NCI-H128 (cell line): ENCODE measurements around the gene PDE1C.

Experiments used
- DNase-seq: peaks from one replicate; lab custom pipeline; 2025; ENCODE audit not compliant: unreplicated experiment; lab: John Stamatoyannopoulos, UW

PDE1C gene

DNA sequence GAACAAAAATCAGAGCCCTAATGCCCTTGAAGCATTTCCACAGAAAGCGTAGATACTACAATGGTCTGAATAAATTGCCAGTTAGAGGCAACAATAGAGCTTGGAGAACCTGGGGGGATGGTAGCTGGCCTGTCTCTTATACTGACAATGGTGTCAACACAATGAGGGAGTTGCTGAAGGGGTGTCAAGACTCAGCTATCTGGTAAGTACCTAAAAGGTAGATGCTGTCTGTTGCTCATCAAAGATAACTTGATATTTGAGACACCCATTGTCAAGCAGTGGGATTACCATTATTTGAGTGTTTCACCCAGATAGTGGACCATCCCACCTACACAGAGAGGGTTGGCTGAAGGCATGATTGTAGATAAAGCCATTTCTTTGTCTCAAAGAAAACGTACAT is 72.8 kb downstream of the PDE1C start:
- DNase-seq = no peak

DNA sequence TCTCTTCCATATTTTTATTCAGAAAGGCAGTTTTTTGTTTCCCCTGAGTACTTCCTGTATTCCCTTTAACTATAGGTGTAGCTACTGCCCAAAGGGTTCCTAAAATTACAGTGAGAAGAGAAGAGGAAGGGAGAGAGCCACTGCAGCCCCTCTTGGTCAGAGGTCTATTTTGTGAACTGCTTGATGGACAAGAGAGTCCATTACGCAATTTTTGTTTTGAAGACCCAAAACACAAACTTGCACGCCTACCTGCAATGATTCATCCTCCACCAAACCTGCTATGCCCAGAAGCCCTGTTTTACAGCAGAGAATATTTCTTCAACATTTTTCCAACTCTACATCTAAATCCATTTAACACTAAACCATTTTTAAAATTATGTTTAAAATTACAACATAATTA is 75.1 kb downstream of the PDE1C start:
- no peak for DNase-seq

DNA sequence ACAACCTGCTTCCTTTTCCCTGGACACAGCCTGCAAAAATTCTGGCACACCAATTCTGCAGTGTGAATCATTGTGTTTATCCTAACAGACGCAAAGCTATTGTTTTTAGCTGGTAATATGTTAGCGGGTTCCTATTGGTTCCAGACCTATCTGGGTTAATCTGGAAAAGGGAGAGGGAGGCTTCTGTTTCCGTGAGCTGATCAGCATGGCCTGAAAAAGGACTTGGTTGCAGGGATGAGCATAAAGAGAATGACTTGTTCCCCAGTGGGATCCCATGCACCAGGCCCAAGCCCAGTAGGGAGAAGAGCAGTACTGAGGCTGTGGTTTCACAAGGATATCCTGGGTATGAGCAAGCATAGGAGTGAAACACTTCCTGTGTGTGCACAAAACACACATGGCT is 78.4 kb downstream of the PDE1C start:
- DNase-seq = no peak

DNA sequence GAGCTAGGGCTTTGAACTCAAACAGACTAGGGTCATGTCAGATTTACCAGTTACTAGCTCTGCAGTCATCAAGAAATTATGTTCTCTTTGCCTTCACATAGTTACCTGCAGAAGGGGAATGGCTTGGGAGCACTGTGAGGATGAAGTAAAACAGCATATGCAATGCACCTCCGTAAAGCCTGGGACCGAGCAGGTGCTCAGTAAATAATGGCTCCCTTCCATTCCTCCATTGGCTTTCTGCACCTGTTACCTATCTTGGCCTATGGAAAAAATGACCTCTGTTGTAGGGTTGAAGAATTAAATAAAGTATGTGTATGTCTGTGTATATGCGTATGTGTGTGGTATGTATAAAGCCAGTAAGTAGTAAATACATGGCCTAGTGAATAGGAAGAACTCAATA is 78.8 kb downstream of the PDE1C start:
- no peak for DNase-seq

DNA sequence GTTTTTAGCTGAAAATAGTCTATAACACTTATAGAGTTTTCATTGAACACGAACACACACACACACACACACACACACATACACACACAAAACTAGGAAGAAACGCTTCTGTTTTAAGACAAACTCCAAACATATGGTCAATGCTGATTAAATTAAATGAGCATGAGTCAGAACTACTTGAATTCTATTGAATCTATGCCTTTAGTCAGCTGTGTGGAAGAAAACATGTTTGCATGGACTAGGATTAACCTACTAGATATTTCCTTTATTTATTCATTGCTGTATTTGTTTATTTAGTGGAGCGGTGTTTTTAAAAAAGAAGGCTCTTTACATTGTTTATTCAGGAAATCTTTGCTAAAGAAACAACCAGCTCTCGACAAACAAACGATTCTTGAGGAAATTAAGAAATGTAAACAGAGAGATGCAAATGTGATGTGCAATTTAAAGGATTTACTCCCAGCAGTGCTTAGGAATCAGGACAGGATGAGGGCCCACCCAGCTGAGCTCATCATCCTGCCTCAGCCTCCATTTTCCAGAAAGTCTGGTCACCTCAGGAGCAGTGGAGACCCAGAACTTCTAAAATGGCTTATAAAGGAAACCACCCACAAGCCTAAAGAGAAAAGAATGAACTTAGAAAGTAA is 83.2 kb downstream of the PDE1C start:
- DNase-seq = no peak

DNA sequence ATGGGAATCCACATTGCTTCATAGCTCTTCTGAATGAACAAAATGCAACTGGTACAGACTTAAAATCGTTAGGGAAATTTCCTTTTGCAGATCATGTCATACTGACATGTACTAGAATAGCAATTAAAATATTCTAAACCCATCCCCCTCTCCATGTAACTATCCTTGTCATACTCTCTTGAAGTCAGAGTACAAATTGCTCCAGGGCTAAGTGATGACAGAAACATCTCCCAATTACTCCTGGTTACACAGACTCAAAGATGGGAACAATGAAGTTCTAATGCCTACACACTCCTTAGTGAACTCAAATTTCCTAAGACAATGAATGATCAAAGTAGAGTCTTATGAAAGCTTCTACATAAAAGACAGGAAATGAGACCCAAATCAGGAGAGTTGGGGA is 87.2 kb downstream of the PDE1C start:
- DNase-seq = no peak

DNA sequence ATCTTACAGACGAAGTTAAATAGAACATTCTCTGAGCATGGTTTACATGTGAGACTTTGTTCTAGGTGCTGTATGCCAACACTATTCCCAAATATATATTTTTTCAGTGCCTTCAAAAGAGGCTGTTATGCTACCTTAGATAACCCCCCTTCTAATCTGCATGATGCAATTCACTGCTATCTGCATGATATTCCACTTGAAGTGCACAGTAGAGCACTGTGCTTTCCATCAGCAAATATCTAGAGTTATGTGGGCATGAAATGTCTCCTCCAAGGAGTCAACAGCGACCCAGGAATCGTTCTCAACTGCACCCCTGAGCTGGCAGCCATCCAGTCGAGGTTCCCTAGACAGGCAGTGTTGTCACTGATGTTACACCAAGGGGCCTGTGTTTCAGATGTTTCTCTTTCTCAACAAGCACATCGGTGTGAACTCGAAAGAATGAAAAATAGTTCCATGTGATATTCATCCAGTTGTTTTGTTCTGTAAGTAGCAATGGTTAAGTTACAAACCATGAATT is 88.3 kb downstream of the PDE1C start:
- no peak for DNase-seq

DNA sequence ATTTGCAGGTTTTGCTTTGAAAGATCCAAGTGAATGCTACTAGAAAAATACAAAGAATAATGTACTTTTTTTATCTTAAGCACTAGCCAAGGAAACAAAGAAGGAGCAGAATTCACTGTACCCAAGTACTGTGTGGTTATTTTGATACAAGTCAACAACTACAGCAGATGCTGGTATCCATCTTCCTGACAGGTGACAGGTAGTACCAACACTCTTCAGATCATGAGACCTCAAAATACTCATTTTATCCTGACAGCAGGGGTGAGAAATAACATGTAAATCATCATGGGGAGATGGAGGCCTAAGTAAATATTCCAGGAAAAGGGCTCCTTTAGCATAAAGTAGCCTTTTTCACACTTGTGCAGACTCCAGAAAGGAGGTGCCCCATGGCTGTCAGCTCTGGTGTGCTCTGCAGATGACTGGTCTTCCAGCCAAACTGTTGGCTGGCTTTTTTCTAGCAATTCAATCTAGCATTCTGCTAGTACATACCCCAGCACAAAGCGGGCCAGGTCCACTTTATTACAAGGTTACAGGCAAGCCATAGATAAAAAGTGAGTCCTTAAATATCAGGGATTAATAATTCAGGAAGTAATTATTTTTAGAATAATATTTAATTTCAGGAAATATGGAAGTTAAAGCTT is 90.4 kb downstream of the PDE1C start:
- no peak for DNase-seq

DNA sequence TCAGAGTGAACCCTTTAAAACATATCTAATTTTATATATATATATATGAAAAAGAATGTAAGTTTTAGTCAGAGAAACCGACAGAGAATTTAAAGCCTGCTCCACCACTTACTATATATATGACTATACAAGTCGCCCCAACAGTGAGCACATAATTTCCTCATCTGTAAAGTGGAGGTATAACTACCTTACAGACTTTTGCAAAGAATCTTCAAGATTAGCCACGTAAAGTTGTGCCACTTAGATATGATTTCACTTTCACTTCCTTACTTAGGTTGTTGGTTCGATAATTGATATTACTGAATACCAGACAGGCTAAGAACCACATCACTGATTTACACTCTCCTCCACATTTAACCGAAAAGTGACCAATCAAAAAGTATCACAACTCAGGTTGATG is 94.7 kb downstream of the PDE1C start:
- DNase-seq = no peak

DNA sequence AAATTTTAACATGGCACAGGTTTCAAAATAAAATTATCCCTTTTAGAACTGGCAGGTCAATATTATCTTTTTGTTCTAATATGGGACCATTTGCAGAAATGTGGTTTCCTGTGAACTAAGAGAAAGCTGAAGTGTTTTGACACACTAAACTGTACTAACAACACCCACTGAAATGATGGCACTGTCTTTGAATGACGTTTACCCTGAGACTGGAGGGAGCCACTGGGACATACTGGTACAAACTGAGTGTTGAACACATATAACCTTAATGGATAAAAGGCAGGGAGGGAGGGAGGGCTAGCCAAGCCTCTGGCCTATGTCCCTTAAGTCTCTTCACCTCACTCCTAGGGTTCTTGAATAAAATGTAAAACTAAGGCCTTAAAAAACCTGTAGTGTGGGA is 95.9 kb downstream of the PDE1C start:
- DNase-seq = no peak

DNA sequence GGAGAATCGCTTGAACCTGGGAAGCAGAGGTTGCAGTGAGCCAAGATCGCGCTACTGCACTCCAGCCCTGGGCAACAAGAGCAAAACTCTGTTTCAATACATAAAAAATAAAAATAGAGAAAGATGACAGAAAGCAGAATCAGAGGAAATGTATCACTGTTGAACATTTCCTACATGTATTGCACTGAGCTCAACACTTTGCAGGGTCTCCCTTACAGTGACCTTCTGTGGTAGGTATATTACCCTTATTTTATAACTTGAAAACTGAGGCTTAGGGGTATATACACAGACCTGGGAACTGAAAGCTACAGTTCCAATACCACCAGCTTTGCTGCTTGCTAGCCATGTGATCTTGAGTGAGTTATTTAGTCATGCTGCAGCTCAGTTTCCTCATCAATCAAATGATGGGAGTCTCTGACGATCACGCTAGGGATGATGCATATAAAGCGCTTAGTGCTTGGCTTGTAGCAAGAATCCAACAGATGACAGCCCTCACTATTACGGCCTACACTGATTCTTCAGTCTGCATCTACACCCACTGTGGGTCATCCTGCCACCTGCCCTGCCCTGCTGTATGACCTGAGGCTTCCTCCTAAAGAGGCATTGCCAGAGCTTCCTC is 99.0 kb downstream of the PDE1C start:
- DNase-seq = no peak

DNA sequence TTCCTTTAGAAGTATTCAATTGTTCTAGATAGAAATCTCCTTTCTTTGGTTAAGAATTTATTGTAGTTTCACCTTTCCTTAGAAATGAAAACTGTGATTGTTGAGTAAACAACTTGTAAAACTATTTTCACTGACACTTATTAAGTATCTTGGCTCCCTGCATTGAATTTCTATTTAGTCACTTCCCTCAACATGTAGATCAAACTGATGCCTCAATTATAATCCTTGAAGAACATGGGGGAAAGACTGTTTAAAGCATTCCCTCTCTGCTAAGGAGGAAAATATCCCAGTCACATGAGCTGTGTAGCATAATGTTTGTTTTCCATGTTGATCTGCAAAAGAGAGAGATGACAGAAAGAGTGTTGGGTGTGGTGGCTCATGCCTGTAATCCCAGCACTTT is 99.7 kb downstream of the PDE1C start:
- DNase-seq = no peak

DNA sequence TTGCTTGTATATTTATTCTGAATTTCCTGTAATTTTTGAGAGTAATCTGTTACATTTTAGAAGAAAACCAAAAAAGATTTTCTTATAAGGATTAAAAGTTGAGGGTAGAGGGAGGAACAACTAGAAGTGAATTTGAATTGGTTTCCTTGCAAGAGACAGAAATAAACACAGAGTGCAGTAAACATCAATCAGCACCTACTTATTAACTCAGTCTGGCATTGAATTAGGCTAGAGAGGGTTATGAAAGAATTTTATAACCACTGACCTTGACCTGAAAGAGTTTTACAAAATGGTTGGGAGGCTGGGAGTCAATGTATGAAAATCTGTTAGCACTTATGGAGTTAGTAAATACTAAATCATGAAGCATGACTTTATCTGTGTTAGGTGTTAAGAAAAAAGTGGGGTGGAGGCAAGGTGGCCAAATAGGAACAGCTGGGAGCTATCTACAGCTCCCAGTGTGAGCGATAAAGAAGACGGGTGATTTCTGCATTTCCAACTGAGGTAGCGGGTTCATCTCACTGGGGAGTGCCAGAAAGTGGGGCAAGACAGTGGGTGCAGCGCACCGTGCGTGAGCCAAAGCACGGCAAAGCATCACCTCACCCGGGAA is 106.5 kb downstream of the PDE1C start:
- no peak for DNase-seq

DNA sequence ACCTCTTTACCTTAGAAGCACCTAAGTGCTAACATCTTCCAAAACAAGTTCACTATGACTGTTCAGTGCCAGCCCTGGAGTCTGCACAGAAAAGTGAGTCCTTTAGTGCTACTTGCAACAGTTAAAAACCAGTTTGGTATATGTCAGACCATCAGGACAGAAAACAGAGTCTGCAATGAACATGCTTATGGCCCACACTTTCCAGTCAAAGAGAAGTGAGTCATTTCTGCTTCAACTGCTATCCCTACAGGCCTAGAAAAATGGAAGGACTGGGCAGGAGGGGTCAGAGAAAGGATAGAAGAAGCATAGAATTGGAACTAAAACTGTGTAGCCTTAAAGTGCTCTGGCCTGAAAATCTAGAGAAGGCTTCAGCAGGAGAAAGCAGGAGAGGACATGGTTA is 108.0 kb downstream of the PDE1C start:
- no peak for DNase-seq

DNA sequence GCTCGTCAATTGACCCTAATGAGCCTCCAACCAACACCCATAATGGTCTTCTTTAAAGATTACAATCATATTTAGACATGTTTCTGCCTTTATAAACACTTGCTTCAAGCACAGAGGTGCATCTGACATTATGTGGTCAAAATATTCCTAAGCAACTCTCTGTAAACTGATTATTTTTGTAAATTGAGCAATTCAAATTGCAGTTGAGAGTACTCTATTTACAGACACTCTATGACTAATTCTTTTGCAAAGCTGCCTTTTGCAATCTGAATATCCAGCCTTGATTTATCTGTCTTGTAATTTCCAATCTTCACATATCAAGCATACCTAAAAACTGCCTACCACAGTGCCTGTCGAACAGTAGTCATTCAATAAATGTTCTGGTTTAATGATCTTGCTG is 112.0 kb downstream of the PDE1C start:
- DNase-seq = no peak

DNA sequence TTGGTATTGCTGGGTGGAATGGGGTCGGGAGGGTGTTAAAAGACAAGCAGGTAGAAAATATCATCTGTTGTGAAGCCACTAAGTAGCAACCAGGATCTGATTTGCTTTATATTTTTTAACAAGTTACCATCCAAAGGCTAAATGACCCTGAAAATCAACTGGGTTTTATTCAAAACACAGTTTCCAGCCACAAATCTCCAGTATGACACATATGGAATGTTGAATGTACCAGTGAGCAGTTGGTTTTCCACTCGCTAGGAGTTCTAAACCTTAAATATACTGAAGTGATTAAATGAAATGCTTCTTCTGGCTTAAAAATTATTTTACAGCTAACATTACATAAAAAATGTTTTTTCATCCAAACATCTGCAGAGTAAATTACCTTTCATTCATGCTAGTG is 112.5 kb downstream of the PDE1C start:
- DNase-seq = no peak

DNA sequence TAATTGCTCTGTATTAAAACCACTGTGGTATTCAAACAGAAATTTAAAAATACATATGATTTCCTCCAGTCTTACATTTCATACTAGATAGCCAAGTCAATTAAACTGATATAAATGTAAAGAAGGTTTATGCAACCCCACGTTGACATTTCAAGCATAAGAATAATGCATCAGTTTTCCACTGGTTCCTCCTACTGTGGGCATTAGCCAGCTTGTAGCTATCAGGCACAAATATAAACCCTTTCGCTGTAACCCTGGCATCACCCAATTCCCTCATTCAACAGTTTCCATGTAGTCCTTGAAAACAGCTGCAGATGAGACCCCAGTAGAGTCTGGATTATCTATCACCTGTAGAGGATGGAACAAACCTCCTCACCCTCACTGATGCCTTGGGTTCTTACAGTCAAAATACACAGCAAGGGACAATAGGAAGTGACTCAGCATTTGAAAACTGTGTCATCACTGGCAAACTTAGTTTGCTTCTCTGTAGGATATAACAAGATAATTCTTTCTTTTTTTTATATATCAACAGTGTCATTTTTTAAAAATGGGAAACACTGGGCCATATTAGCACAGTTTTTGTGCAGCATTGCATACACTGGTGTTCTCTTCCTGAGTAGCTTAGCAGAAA is 113.0 kb downstream of the PDE1C start:
- DNase-seq = no peak

DNA sequence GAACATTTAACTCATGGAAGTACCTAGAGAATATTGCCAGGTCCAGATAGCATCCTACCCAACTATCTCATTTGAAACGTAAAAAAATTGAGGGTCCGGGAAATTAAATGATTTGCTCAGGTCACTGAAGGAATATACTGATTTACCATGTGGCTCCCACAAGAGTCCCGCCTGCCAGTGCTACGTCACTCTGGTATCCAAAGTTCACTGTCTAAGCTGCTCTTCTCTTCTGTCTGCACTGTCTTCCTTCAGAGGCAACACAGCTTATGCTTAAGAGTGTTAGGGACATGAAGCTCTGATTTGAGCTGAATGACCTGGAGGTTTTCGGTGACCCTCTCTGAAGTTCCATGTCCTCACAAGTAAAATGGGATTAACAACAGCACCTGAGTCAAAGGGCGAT is 114.6 kb downstream of the PDE1C start:
- no peak for DNase-seq

DNA sequence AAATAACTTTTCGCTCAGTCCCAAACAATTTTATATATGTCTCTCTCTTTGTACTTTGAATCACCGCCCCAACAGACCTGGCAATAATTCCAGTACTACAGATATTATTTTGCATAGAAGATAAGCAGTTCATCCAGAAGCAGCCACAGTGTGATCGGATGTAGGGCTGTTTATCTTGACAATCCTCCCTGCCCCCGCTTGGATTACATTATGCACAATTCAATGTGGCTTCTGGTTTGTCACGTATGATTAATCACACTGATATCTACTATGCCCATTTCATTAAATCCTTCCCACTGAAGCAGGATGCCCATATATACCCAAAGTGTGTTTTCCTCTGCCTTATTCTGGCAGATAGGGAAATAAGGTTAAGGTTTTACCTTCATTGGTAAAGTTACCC is 115.2 kb downstream of the PDE1C start:
- no peak for DNase-seq

DNA sequence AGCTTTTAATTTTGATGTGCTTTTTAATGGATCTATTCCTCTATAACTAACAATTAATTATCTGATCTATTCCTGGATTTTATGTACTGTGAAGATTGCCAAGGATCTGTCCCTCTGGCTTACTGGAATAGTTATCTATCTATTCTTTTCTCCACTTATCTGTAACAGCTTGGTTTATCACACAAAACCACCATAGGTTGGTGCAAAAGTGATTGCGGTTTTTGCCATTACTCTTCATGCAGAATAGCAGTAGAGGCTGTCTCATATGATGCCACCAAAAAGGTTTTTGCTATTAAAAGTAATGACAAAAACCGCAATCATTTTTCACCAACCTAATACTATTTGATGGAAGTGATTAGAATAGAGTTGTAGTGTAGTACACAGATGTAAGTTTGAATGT is 115.7 kb downstream of the PDE1C start:
- no peak for DNase-seq

DNA sequence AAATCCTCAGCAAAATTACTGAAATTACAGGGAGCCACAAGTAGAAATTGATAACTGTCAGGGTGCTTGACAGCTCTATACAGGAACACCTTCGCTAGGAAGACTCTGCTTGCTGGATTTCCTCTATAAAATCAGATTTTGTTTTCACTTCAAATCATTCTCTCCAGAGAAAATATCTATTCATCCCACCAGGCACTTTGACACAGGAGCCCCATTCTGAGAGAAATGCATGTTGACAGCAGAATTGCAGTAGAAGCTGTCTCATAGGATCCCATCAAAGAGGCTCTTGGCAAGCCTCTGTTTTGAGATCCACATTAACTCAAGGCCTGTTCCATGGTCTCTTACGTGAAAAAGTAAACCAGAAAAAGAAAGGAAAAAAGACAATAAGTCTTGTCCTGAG is 116.8 kb downstream of the PDE1C start:
- DNase-seq = no peak
